SH-SY5Y (cell line): ENCODE measurements around the gene MAP3K14.

Experiments used
- GATA2 ChIP-seq: IDR thresholded peaks from 2 replicates; pipeline ENCODE4 v1.6.1; 2011; ENCODE audit warnings: mild to moderate bottlenecking, low read depth, low read length
- GATA3 ChIP-seq: IDR thresholded peaks from 2 replicates; pipeline ENCODE4 v1.6.1; 2011; ENCODE audit warnings: low read depth, mild to moderate bottlenecking, low read length, moderate library complexity

DNA sequence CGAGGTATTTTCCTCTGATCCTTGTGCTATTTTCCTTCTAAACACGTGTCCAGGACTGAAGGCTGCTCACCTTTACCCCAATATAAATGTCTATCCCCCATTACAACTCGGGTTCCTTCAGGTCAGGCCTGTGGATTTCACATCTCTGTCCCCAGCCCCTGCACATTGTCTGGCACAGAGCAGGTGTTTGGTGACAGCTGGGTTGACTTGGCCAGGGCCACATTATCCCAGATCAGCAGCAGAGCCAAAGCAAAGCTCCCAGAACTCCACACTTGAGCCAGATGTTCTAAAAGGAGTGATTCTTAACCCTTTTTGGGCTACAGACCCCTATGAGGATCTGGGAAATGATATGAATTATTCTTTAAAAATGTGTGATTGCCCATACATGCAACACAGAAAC lies 36.9 kb downstream of the MAP3K14 start:
- TF ChIP-seq GATA3: no peak
- TF ChIP-seq GATA2: no peak
